Esophagus muscularis mucosa (tissue), 4 donors: ENCODE results near the gene SPATA19. TPM values are rescaled to one million over a fixed set of nuclear protein-coding genes. Genes with fewer than 3 reads are reported as not detected.

Source experiments
- DNase-seq: peaks from one replicate; pipeline ENCODE4 v3.0.0-alpha.2; 2017; ENCODE audit errors: extremely low spot score
- H3K27ac ChIP-seq, 4 donors: fragments of 200-600 bp; sonication (generic); replicated peaks in 1 of 4; 1 replicate in 3 of 4; 2 replicates in 1 of 4; pipeline ENCODE4 v1.5.1; 2016 to 2019; ENCODE audit warnings: mild to moderate bottlenecking in 1 of 4
- H3K27me3 ChIP-seq, 4 donors: fragments of 200-600 bp; sonication (generic); one replicate each; pipeline versions ENCODE4 v1.5.1 to v1.6.0; 2016 to 2019
- H3K36me3 ChIP-seq, 4 donors: fragments of 200-600 bp; sonication (generic); one replicate each; pipeline ENCODE4 v1.5.1; 2016 to 2019
- H3K4me1 ChIP-seq, 4 donors: fragments of 200-600 bp; sonication (generic); one replicate each; pipeline ENCODE4 v1.5.1; 2016 to 2019
- H3K4me3 ChIP-seq, 4 donors: fragments of 200-600 bp; sonication (generic); 1 replicate in 2 of 4; 2 replicates in 2 of 4; pipeline ENCODE4 v1.5.1; 2016 to 2019; ENCODE audit warnings: mild to moderate bottlenecking in 4 of 4, moderate library complexity in 1 of 4
- H3K9me3 ChIP-seq, 4 donors: fragments of 200-600 bp; sonication (generic); 1 replicate in 3 of 4; 2 replicates in 1 of 4; pipeline ENCODE4 v1.5.1; 2016 to 2019
- EP300 ChIP-seq: sonication (generic); formaldehyde crosslinking; IDR thresholded peaks from one replicate; pipeline ENCODE4 v1.6.1; 2017; ENCODE audit warnings: antibody characterized with exemption
- POLR2A ChIP-seq: fragments of 450-650 bp; IDR thresholded peaks from one replicate; pipeline ENCODE4 v1.6.1; 2017; ENCODE audit warnings: antibody characterized with exemption, moderate library complexity, mild to moderate bottlenecking, low read depth
- POLR2AphosphoS5 ChIP-seq, 2 donors: sonication (generic); formaldehyde crosslinking; IDR thresholded peaks; one replicate each; pipeline ENCODE4 v1.6.1; 2017; ENCODE audit warnings: antibody characterized with exemption in 2 of 2
- WGBS: methylation state at CpG from one replicate; pipeline ENCODE4 v1.1.5; 2018; 5-methylcytosine and 5-hydroxymethylcytosine counted together
- intact Hi-C: fragments of 100-400 bp; cut with DNase I; formaldehyde crosslinking; loops from one replicate; pipeline ENCODE4 v1.15.1; 2023
- total RNA-seq, 4 donors: library from RNA; depleted of rRNA; stranded (reverse); fragments of >200 nt; gene quantifications; one replicate each; pipeline versions ENCODE4 v1.1.0 to v1.2.1, GENCODE V29; 2016
- TF ChIP-seq, protein P1 (sequence below), 3 experiments: fragments of 200-600 bp in 2 of 3; fragments of 450-650 bp in 1 of 3; sonication (generic) in 2 of 3; IDR thresholded peaks; one replicate each; pipeline ENCODE4 v1.5.1; 2017 to 2019; ENCODE audit warnings: antibody characterized with exemption in 3 of 3, mild to moderate bottlenecking in 2 of 3, moderate library complexity in 1 of 3

SPATA19 gene
- total RNA-seq, 4 donors from 2014 or later = not detected

DNA sequence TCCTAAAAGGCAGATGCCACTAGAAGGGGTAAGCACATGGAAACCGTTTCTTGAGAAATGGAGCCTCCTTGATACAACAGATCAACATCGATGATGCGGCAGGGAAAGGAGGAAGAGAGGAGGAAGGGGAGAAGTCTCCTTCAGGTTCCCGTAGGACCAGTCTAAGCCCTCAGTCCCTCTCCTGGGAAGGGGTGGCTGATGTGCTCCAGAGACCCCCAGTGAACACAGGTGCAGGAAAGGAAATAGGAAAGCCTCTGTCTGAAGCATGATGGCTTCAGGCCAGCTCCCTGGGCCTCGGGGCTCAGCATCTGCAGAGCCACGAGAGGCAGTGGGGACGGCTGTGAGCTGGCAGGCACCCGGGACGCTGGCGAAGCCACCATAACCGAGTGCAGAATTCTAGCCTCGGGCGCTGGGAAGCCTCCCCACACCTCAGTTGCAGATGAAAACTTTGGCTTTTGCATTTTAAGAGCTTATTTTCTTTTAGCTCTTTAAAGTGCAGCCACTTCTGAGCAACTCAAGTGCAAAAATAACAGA is 1.8 kb downstream of the SPATA19 start:
- Histone ChIP-seq H3K27me3 (peaks cover 0 to 13% (median 0%) of the 10 kb centered on the region in 4 donors), H3K9me3 (peaks cover 0 to 10% (median 0%) of the 10 kb centered on the region in 4 donors), H3K4me3 (no peak overlapping the region), H3K4me1 (no peaks in the 10 kb centered on the region), H3K36me3 (no peaks in the 10 kb centered on the region), H3K27ac (no peak overlapping the region)
- intact Hi-C loops = no loop called here
- peak; percentile 88 for DNase-seq
- 83% methylated on average over 13 of the region's 13 CpGs for WGBS
- no peak for TF ChIP-seq POLR2AphosphoS5 (IDR thresholded peaks at IDR 0.05)
- TF ChIP-seq, protein P1, sequence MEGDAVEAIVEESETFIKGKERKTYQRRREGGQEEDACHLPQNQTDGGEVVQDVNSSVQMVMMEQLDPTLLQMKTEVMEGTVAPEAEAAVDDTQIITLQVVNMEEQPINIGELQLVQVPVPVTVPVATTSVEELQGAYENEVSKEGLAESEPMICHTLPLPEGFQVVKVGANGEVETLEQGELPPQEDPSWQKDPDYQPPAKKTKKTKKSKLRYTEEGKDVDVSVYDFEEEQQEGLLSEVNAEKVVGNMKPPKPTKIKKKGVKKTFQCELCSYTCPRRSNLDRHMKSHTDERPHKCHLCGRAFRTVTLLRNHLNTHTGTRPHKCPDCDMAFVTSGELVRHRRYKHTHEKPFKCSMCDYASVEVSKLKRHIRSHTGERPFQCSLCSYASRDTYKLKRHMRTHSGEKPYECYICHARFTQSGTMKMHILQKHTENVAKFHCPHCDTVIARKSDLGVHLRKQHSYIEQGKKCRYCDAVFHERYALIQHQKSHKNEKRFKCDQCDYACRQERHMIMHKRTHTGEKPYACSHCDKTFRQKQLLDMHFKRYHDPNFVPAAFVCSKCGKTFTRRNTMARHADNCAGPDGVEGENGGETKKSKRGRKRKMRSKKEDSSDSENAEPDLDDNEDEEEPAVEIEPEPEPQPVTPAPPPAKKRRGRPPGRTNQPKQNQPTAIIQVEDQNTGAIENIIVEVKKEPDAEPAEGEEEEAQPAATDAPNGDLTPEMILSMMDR (IDR thresholded peaks at IDR 0.05) = no peak
- no peak for TF ChIP-seq POLR2A
- TF ChIP-seq EP300 = no peak

DNA sequence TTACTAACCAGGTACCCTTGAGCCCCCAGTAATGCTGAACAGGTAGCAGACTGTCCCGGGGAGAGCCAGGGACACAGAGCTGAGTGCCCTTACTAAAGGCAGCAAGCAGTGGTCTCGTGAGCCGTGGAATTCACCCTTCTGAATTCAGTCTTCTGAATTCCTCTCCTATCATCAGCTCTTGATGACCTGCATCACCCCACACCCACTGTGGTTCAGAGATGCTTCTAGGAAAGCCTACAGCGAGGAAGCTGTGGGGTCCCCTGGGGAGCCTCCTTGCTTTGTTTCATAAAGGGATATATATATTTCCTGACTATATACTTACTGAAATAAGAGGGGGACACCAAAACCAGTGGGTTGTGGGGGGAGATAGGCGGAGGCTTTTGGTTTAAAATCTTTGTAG is 2.6 kb downstream of the SPATA19 start:
- 59% methylated on average over 5 of the region's 5 CpGs for WGBS
- TF ChIP-seq POLR2AphosphoS5 (IDR thresholded peaks at IDR 0.05) (no peak), EP300 (no peak), POLR2A (no peak)
- TF ChIP-seq, protein P1 (IDR thresholded peaks at IDR 0.05) = no peak
- intact Hi-C loops = no loop called here
- Histone ChIP-seq H3K36me3 (no peaks in the 10 kb centered on the region), H3K27ac (no peak overlapping the region), H3K27me3 (peaks cover 0 to 13% (median 0%) of the 10 kb centered on the region in 4 donors), H3K4me1 (no peaks in the 10 kb centered on the region), H3K4me3 (no peak overlapping the region), H3K9me3 (peaks cover 0 to 9% (median 1%) of the 10 kb centered on the region in 4 donors)
- DNase-seq = peak; percentile 75

DNA sequence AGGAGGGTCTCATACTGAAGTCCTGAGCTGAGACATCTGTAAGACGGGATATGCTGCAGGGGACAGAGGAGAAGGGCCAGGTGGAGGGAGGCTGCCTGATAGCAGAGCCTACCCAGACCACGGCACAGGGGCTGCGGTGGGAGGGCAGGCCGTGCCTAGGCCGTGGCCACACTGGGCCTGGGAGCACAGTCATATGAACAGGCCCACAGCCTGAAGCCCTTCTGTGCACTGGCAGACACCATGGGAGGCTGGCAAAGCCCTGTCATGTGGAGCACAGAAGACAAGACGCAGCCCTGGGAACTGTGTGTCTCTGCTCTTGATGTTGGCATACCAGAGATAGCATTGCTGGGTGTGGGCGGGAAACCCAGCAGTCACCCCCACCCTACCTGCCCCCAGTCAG is 3.3 kb downstream of the SPATA19 start:
- intact Hi-C loops = no loop called here
- Histone ChIP-seq H3K9me3 (peaks cover 0 to 10% (median 3%) of the 10 kb centered on the region in 4 donors), H3K4me1 (no peaks in the 10 kb centered on the region), H3K4me3 (no peak overlapping the region), H3K27me3 (peaks cover 0 to 19% (median 0%) of the 10 kb centered on the region in 4 donors), H3K36me3 (no peaks in the 10 kb centered on the region), H3K27ac (no peak overlapping the region)
- WGBS = 80% methylated on average over 5 of the region's 7 CpGs
- TF ChIP-seq POLR2AphosphoS5 (IDR thresholded peaks at IDR 0.05) (no peak), EP300 (no peak), POLR2A (no peak)
- TF ChIP-seq, protein P1 (IDR thresholded peaks at IDR 0.05) = no peak
- peak; percentile 90 for DNase-seq

DNA sequence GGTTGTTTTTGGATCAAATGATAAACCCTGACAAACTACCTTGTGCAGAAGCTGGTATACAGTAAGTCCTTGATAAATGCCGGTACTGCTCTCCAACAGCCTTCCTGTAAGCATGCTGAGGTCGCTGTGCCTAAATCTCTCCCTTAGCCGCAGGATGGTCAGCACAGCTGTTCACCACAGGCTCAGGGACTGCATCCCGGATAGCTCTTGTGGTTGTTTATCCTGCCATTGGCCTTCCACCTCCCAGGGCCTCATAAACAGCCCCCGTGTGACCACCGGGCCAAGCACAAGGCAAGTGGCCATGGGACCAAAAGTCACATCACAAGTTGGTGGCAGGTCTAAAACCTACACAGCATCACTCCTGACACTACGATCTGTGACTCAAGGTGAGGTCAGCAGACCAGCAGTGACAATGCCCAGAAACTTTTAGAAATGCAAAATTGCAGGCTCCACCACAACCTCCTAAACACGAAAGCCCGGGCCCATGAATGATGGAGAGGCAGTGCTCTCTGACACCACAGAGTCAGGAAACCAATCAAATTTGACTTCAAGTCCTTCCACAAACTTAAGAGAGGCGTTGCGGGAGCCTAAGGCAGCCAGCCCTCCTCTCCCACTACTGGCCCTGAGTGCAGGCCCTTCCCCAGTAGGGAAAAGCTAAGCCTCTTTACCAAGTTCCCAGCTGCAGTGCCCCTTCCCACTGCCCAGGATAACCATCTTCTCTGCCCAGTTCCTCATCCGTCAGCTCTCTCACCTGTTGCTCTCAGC is 3.9 kb downstream of the SPATA19 start:
- intact Hi-C loops = no loop called here
- Histone ChIP-seq H3K36me3 (no peaks in the 10 kb centered on the region), H3K9me3 (peaks cover 0 to 10% (median 3%) of the 10 kb centered on the region in 4 donors), H3K4me1 (no peaks in the 10 kb centered on the region), H3K27ac (no peak overlapping the region), H3K27me3 (peaks cover 0 to 24% (median 0%) of the 10 kb centered on the region in 4 donors), H3K4me3 (no peak overlapping the region)
- peak; percentile 90 for DNase-seq
- no peak for TF ChIP-seq POLR2A
- TF ChIP-seq POLR2AphosphoS5 (IDR thresholded peaks at IDR 0.05) = no peak
- TF ChIP-seq, protein P1 (IDR thresholded peaks at IDR 0.05) = no peak
- no peak for TF ChIP-seq EP300
- WGBS = 69% methylated on average over 12 of the region's 12 CpGs
